Lower leg skin (tissue), 3 donors: Measurements from ENCODE around the gene FGF12.

Experiments used
- CTCF ChIP-seq, 3 donors: fragments of 450-650 bp; IDR thresholded peaks; one replicate each; pipeline ENCODE4 v1.5.1; 2016; ENCODE audit warnings: antibody characterized with exemption in 3 of 3, mild to moderate bottlenecking in 3 of 3, moderate library complexity in 2 of 3
- POLR2A ChIP-seq, 2 donors: fragments of 450-650 bp; IDR thresholded peaks; one replicate each; pipeline ENCODE4 v1.6.1; 2016 to 2017; ENCODE audit warnings: antibody characterized with exemption in 2 of 2, mild to moderate bottlenecking in 1 of 2, moderate library complexity in 1 of 2

GRCh38 chr3:192307631-192308030, 419.7 kb downstream of the FGF12 start:
- TF ChIP-seq CTCF (IDR thresholded peaks at IDR 0.05) = no peak
- no peak for TF ChIP-seq POLR2A (IDR thresholded peaks at IDR 0.05)
